A549 (cell line): ENCODE measurements around the gene CAMK4. TPM values are rescaled to one million over a fixed set of nuclear protein-coding genes. Genes with fewer than 3 reads are reported as not detected.

Source experiments
- ATAC-seq, 2 experiments: fragments of 200-7000 bp in 1 of 2; fragments of >200 bp in 1 of 2; cut with Nextera tagmentation in 1 of 2; cut with Tn5 transposase in 1 of 2; 3 replicates each; pipeline versions ENCODE4 v1.8.0 to v1.9.1; 2018 to 2020; ENCODE audit warnings: mild to moderate bottlenecking in 1 of 2, moderate library complexity in 1 of 2
- CTCF ChIA-PET: fragments of 300-600 bp; sonication (Branson Sonifier 250); formaldehyde crosslinking; extraction: SDS; loops from one replicate; lab custom pipeline; 2021; ENCODE audit warnings: antibody characterized with exemption, inconsistent platforms; lab: Yijun Ruan, JAX
- POLR2A ChIA-PET: fragments of 350-600 bp; formaldehyde crosslinking; extraction: SDS; loops from one replicate; lab custom pipeline; 2021; ENCODE audit warnings: antibody characterized with exemption, inconsistent platforms; lab: Yijun Ruan, JAX
- DNase-seq, 2 experiments: peaks; one replicate each; pipeline versions ENCODE4 v3.0.0 to v3.0.0-alpha.2; 2011 to 2016; ENCODE audit warnings: low read depth in 1 of 2, low spot score in 1 of 2
- FAIRE-seq: peaks from 2 replicates; lab custom pipeline; 2011; peaks lifted over from hg19 to GRCh38; lab: Jason Lieb, UNC
- H3K27ac ChIP-seq, 2 experiments: fragments of >200 bp; sonication (Bioruptor Twin); formaldehyde crosslinking; 3 replicates each; pipeline ENCODE4 v1.5.1; 2016 to 2017
- H3K4me1 ChIP-seq: fragments of >200 bp; sonication (Bioruptor Twin); formaldehyde crosslinking; 3 replicates; pipeline ENCODE4 v1.6.1; 2016
- H3K4me2 ChIP-seq: fragments of >200 bp; sonication (Bioruptor Twin); formaldehyde crosslinking; 3 replicates; pipeline ENCODE4 v1.6.1; 2016
- H3K4me3 ChIP-seq: fragments of >200 bp; sonication (Bioruptor Twin); formaldehyde crosslinking; 3 replicates; pipeline ENCODE4 v1.5.1; 2016
- H3K9me3 ChIP-seq: fragments of >200 bp; sonication (Bioruptor Twin); formaldehyde crosslinking; 3 replicates; pipeline ENCODE4 v1.6.1; 2016
- CHD4 ChIP-seq: fragments of 200-600 bp; sonication (generic); IDR thresholded peaks from 2 replicates; pipeline ENCODE4 v1.6.1; 2016; ENCODE audit warnings: antibody characterized with exemption, mild to moderate bottlenecking, borderline replicate concordance
- CTCF ChIP-seq: fragments of >200 bp; sonication (Bioruptor Twin); formaldehyde crosslinking; IDR thresholded peaks from 3 replicates; pipeline ENCODE4 v1.5.1; 2016
- EHF ChIP-seq: fragments of 250-450 bp; sonication (Bioruptor Pico); IDR thresholded peaks from 2 replicates; pipeline ENCODE4 v1.5.0; 2020; ENCODE audit warnings: mild to moderate bottlenecking
- ELK1 ChIP-seq: fragments of 150-350 bp; IDR thresholded peaks from 2 replicates; pipeline ENCODE4 v1.6.1; 2014; ENCODE audit warnings: low read depth, mild to moderate bottlenecking, low read length
- FOXS1 ChIP-seq: fragments of 250-450 bp; sonication (Bioruptor Pico); IDR thresholded peaks from 2 replicates; pipeline ENCODE4 v1.5.0; 2020; ENCODE audit warnings: mild to moderate bottlenecking, moderate library complexity
- HES2 ChIP-seq: fragments of >200 bp; sonication (Bioruptor Twin); formaldehyde crosslinking; IDR thresholded peaks from 2 replicates; pipeline ENCODE4 v1.6.1; 2016
- HOXB5 ChIP-seq: fragments of 250-450 bp; sonication (Bioruptor Pico); IDR thresholded peaks from 2 replicates; pipeline ENCODE4 v1.5.0; 2020; ENCODE audit warnings: mild to moderate bottlenecking, moderate library complexity
- KDM5A ChIP-seq: fragments of 200-600 bp; sonication (generic); IDR thresholded peaks from 2 replicates; pipeline ENCODE4 v1.6.1; 2016; ENCODE audit warnings: antibody characterized with exemption, mild to moderate bottlenecking
- NR3C1 ChIP-seq: fragments of >200 bp; sonication (Bioruptor Twin); formaldehyde crosslinking; IDR thresholded peaks from 3 replicates; pipeline ENCODE4 v1.6.1; 2017
- PHF8 ChIP-seq: fragments of 200-600 bp; sonication (generic); IDR thresholded peaks from 2 replicates; pipeline ENCODE4 v1.6.1; 2016; ENCODE audit warnings: low read depth, mild to moderate bottlenecking, antibody characterized with exemption, moderate library complexity, borderline replicate concordance
- POLR2A ChIP-seq: IDR thresholded peaks from 2 replicates; pipeline ENCODE4 v1.6.1; 2012; ENCODE audit warnings: mild to moderate bottlenecking, low read length
- POLR2AphosphoS2 ChIP-seq: conservative IDR thresholded peaks from 2 replicates; pipeline ENCODE4 v1.6.1; 2012; ENCODE audit warnings: low read length, improper control_type of control experiment, inconsistent platforms
- RCOR1 ChIP-seq: fragments of 150-350 bp; IDR thresholded peaks from 2 replicates; pipeline ENCODE4 v1.6.1; 2014; ENCODE audit warnings: antibody characterized with exemption, low read length, low read depth
- RNF2 ChIP-seq: fragments of 200-600 bp; sonication (generic); IDR thresholded peaks from 2 replicates; pipeline ENCODE4 v1.6.1; 2016; ENCODE audit warnings: low read depth, mild to moderate bottlenecking, antibody characterized with exemption, moderate library complexity, borderline replicate concordance
- SREBF2 ChIP-seq: fragments of 450-650 bp; IDR thresholded peaks from 2 replicates; pipeline ENCODE4 v1.6.1; 2014; ENCODE audit warnings: mild to moderate bottlenecking, moderate library complexity
- TFCP2L1 ChIP-seq: fragments of 250-450 bp; sonication (Bioruptor Pico); IDR thresholded peaks from 2 replicates; pipeline ENCODE4 v1.5.0; 2021; ENCODE audit warnings: mild to moderate bottlenecking
- ZC3H11A ChIP-seq: fragments of 450-650 bp; IDR thresholded peaks from 2 replicates; pipeline ENCODE4 v1.6.1; 2014; ENCODE audit warnings: antibody characterized with exemption, mild to moderate bottlenecking
- WGBS: methylation state at CpG from one replicate; pipeline ENCODE4 v1.1.6; 2017; ENCODE audit errors: missing lambda C conversion rate; 5-methylcytosine and 5-hydroxymethylcytosine counted together
- polyA plus RNA-seq, 4 experiments: library from polyadenylated mRNA; depleted of rRNA in 3 of 4; stranded (reverse); fragments of >200 nt; fragmentation: RNase III in 1 of 4; extraction: RNeasy Plus Mini Kit Qiagen cat#74134 plus additional on column Dnase treatment in 1 of 4; gene quantifications; 2 replicates in 3 of 4; 3 replicates in 1 of 4; pipeline ENCODE4 v1.2.3, GENCODE V29; 2011 to 2017

Gene CAMK4
- polyA plus RNA-seq, 2 of the 4 experiments (the other 2 are of a cell fraction): not detected

- FAIRE-seq (no peak), DNase-seq (no peak), ATAC-seq (no peak)
- TF ChIP-seq FOXS1 (CRISPR knock-in tag) (no peak), ELK1 (no peak), RCOR1 (no peak), HOXB5 (CRISPR knock-in tag) (no peak)
- POLR2A ChIA-PET: no interaction called here
- no peaks in the 10 kb centered on the region for H3K9me3 ChIP-seq
- H3K4me3 ChIP-seq: no peak overlapping the region
- H3K4me2 ChIP-seq: no peak overlapping the region
- WGBS: 0% methylated on average over 4 of the region's 4 CpGs
- CTCF ChIA-PET: interaction anchor here (1.2 kb wide), 1 partner anchor 48 kb away, joined by 3 read pairs; no protein-coding TSS in a partner anchor
- H3K4me1 ChIP-seq: peaks cover 6% of the 10 kb centered on the region; the same call in 1 of the 3 replicates
- no peak overlapping the region for H3K27ac ChIP-seq
Observed at GRCh38 chr5:111227801-111228200, 3.6 kb downstream of the CAMK4 start.

- 20% methylated on average over 2 of the region's 2 CpGs for WGBS
- CTCF ChIA-PET: no interaction called here
- H3K4me1 ChIP-seq: peaks cover 5% of the 10 kb centered on the region; the same call in 1 of the 3 replicates
- no peak overlapping the region for H3K27ac ChIP-seq
- H3K9me3 ChIP-seq: no peaks in the 10 kb centered on the region
- POLR2A ChIA-PET: no interaction called here
- H3K4me2 ChIP-seq: no peak overlapping the region
- no peak for TF ChIP-seq EHF
- TF ChIP-seq POLR2A: no peak
- TF ChIP-seq RCOR1: no peak
- TF ChIP-seq SREBF2: no peak
- H3K4me3 ChIP-seq: no peak overlapping the region
- no peak for FAIRE-seq
- no peak for DNase-seq
- no peak for ATAC-seq
Observed at GRCh38 chr5:111228520-111229220, 4.5 kb downstream of the CAMK4 start.

DNA sequence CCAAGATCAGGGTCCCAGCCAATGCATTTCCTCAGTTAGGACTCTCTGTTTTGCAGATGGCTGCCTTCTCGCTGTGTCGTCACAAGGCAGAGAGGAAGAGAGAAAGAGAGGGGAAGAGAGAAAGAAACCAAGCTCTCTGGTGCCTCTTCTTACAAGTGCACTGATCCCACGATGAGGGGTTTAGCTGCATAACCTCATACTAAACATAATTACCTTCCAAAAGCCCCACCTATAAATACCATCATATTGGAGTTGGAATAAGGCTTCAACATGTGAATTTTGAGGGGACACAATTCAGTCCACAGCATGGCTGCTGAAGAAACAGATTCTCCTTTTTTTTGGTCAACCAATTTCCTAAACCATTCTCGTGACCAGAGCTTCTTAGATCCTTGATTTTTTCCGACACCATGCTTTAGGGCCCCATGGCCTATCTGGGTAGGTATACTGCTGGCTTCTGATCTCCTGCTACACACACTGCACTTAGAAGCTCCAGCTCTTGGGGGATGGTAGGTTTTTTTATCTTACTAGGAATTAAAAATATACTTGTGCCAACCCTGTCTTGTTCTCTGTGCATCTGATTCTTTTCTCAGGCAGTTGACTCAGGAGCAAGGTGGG, 5.1 kb downstream of the CAMK4 start:
- ATAC-seq: no peak
- no peak for FAIRE-seq
- H3K9me3 ChIP-seq: no peaks in the 10 kb centered on the region
- H3K4me1 ChIP-seq: peaks cover 4% of the 10 kb centered on the region; the same call in 1 of the 3 replicates
- DNase-seq: no peak
- no peak overlapping the region for H3K4me3 ChIP-seq
- POLR2A ChIA-PET: no interaction called here
- CTCF ChIA-PET: no interaction called here
- 22% methylated on average over 5 of the region's 5 CpGs for WGBS
- no peak overlapping the region for H3K27ac ChIP-seq
- TF ChIP-seq TFCP2L1 (no peak), ZC3H11A (no peak), CHD4 (no peak), RNF2 (no peak), CTCF (no peak), PHF8 (no peak), HES2 (no peak), KDM5A (no peak), NR3C1 (no peak), POLR2AphosphoS2 (no peak)
- TF ChIP-seq, all 56 proteins: peak for 0
- H3K4me2 ChIP-seq: no peak overlapping the region
